ENCODE data around the gene DFFB. TPM values are rescaled to one million over a fixed set of nuclear protein-coding genes. Genes with fewer than 3 reads are reported as not detected.

DFFB gene
- total RNA-seq, 1 donor from 2014 or later = 4.8 TPM

GRCh38 chr1:3893190-3893589 is 35.9 kb downstream of the DFFB start:
- Histone ChIP-seq H3K79me2 (ENCODE audit: low read depth) (peaks cover 55% of the 10 kb centered on the region), H3K27ac (no peak overlapping the region), H3K27me3 (no peaks in the 10 kb centered on the region), H3K9ac (no peak overlapping the region), H3K4me1 (no peaks in the 10 kb centered on the region), H3K36me3 (no peaks in the 10 kb centered on the region), H3K4me3 (no peak overlapping the region), H3K4me2 (no peak overlapping the region), H3K9me3 (ENCODE audit: low read depth) (peaks cover 4% of the 10 kb centered on the region), H2AFZ (replicated peaks) (no peak overlapping the region), H3F3A (ENCODE audit: low read depth) (no peaks in the 10 kb centered on the region), H4K20me1 (ENCODE audit: low read depth) (peaks cover 14% of the 10 kb centered on the region)
- H3K4me3 Mint-ChIP-seq = no peak overlapping the region
- H3K36me3 Mint-ChIP-seq = peaks cover 31% of the 10 kb centered on the region
- H3K27me3 Mint-ChIP-seq (ENCODE audit: insufficient read depth, low read depth) = peaks cover 2% of the 10 kb centered on the region
- no peak for TF ChIP-seq CTCF (IDR thresholded peaks at IDR 0.05)
- TF ChIP-seq EZH2 (IDR thresholded peaks at IDR 0.05) = no peak
- TF ChIP-seq EZH2phosphoT487 (IDR thresholded peaks at IDR 0.05) = no peak
- no peak overlapping the region for H3K27ac Mint-ChIP-seq
- peaks cover 8% of the 10 kb centered on the region for H3K9me3 Mint-ChIP-seq
- no peak for DNase-seq (ENCODE audit: low spot score)
- no peaks in the 10 kb centered on the region for H3K4me1 Mint-ChIP-seq

- H3K36me3 ChIP-seq = peaks cover 4% of the 10 kb centered on the region
- no peaks in the 10 kb centered on the region for H3K27me3 ChIP-seq
- no peak for DNase-seq (ENCODE audit: low spot score)
- peaks cover 71% of the 10 kb centered on the region for H3K79me2 ChIP-seq (ENCODE audit: low read depth)
- TF ChIP-seq CTCF (IDR thresholded peaks at IDR 0.05) (no peak), EZH2 (IDR thresholded peaks at IDR 0.05) (no peak), EZH2phosphoT487 (IDR thresholded peaks at IDR 0.05) (no peak)
- peaks cover 7% of the 10 kb centered on the region for H3K4me1 ChIP-seq
- peaks cover 5% of the 10 kb centered on the region for H3K9me3 ChIP-seq (ENCODE audit: low read depth)
- Mint-ChIP-seq H3K4me1 (peaks cover 7% of the 10 kb centered on the region), H3K9me3 (peaks cover 13% of the 10 kb centered on the region), H3K27ac (no peak overlapping the region), H3K36me3 (peaks cover 33% of the 10 kb centered on the region), H3K27me3 (ENCODE audit: insufficient read depth, low read depth) (peaks cover 1% of the 10 kb centered on the region), H3K4me3 (no peak overlapping the region)
- no peak overlapping the region for H3K4me2 ChIP-seq
- peaks cover 5% of the 10 kb centered on the region for H3F3A ChIP-seq (ENCODE audit: low read depth)
- no peak overlapping the region for H3K27ac ChIP-seq
- H3K4me3 ChIP-seq = no peak overlapping the region
- H4K20me1 ChIP-seq (ENCODE audit: low read depth) = peaks cover 14% of the 10 kb centered on the region
- H2AFZ ChIP-seq (replicated peaks) = no peak overlapping the region
- H3K9ac ChIP-seq = no peak overlapping the region
Measured at GRCh38 chr1:3894626-3895278, 37.5 kb downstream of the DFFB start.

GRCh38 chr1:3895279-3895950 is 38.1 kb downstream of the DFFB start:
- Histone ChIP-seq H4K20me1 (ENCODE audit: low read depth) (peaks cover 14% of the 10 kb centered on the region), H3K4me2 (no peak overlapping the region), H3K79me2 (ENCODE audit: low read depth) (peaks cover 72% of the 10 kb centered on the region), H3K36me3 (peaks cover 4% of the 10 kb centered on the region), H3K9ac (no peak overlapping the region), H3K9me3 (ENCODE audit: low read depth) (peaks cover 5% of the 10 kb centered on the region), H3K27me3 (no peaks in the 10 kb centered on the region), H3K4me3 (no peak overlapping the region), H2AFZ (replicated peaks) (no peak overlapping the region), H3F3A (ENCODE audit: low read depth) (peaks cover 8% of the 10 kb centered on the region), H3K27ac (no peak overlapping the region), H3K4me1 (peaks cover 7% of the 10 kb centered on the region)
- Mint-ChIP-seq H3K4me3 (no peak overlapping the region), H3K27me3 (ENCODE audit: insufficient read depth, low read depth) (no peaks in the 10 kb centered on the region), H3K9me3 (peaks cover 14% of the 10 kb centered on the region), H3K4me1 (peaks cover 7% of the 10 kb centered on the region), H3K36me3 (peaks cover 28% of the 10 kb centered on the region), H3K27ac (no peak overlapping the region)
- TF ChIP-seq EZH2phosphoT487 (IDR thresholded peaks at IDR 0.05) (no peak), EZH2 (IDR thresholded peaks at IDR 0.05) (no peak), CTCF (IDR thresholded peaks at IDR 0.05) (no peak)
- no peak for DNase-seq (ENCODE audit: low spot score)

Data from neural progenitor cell (in vitro differentiated cells).